AG10803 (cell line): ENCODE results near the gene IL15.

Source experiments
- DNase-seq: peaks from one replicate; pipeline ENCODE4 v3.0.0; 2010; ENCODE audit warnings: low read depth
- H3K4me3 ChIP-seq: 2 replicates; pipeline ENCODE4 v1.5.1; 2011; ENCODE audit warnings: mild to moderate bottlenecking, low read length, control low read depth
- CTCF ChIP-seq: conservative IDR thresholded peaks from 2 replicates; pipeline ENCODE4 v1.5.1; 2011; ENCODE audit warnings: mild to moderate bottlenecking, low read length, control low read depth, inconsistent platforms

IL15 gene

GRCh38 chr4:141657550-141658250 lies 21.3 kb downstream of the IL15 start:
- no peak for TF ChIP-seq CTCF
- H3K4me3 ChIP-seq, result no peak overlapping the region
- DNase-seq, result no peak

DNA sequence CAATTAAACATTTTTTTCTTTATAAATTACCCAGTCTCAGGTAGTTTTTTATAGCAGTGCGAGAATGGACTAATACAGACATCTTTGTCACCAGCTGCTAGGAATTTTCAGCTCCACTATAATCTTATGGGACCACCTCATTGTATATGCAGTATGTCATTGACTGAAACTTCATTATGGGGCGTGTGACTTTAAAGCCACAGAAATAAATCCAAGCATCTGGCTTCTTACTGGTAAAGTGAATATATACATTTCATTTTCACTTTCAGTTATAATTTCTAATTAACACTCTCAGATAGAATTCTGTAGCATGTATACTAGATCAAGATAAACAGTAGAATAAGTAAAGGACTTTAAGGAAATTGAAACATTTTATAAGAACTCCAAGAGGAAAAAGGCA lies 21.9 kb downstream of the IL15 start:
- no peak for DNase-seq
- no peak overlapping the region for H3K4me3 ChIP-seq
- TF ChIP-seq CTCF, result no peak

- no peak for TF ChIP-seq CTCF
- H3K4me3 ChIP-seq, result no peak overlapping the region
- DNase-seq, result no peak
Observed at GRCh38 chr4:141659539-141659938, 23.2 kb downstream of the IL15 start.

DNA sequence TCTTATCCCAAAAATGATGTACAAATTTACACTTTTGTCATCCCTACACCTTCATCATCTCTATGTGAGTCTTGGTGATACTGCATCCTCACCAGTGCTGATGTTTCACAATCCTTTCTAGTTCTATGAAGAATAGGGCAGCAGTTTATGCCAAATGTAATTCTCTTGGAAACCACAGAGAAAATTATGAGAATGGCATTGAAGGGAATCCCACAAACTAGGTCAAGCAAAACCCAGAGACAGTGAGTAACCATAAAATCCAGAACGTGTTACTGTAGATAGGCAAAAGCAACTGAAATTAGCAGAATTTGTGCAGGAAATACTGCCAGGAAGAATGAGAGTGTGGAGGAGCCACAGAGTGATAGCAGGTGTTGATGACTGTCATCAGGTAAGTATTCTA lies 24.5 kb downstream of the IL15 start:
- no peak for TF ChIP-seq CTCF
- peak; percentile 69 for DNase-seq
- no peak overlapping the region for H3K4me3 ChIP-seq

DNA sequence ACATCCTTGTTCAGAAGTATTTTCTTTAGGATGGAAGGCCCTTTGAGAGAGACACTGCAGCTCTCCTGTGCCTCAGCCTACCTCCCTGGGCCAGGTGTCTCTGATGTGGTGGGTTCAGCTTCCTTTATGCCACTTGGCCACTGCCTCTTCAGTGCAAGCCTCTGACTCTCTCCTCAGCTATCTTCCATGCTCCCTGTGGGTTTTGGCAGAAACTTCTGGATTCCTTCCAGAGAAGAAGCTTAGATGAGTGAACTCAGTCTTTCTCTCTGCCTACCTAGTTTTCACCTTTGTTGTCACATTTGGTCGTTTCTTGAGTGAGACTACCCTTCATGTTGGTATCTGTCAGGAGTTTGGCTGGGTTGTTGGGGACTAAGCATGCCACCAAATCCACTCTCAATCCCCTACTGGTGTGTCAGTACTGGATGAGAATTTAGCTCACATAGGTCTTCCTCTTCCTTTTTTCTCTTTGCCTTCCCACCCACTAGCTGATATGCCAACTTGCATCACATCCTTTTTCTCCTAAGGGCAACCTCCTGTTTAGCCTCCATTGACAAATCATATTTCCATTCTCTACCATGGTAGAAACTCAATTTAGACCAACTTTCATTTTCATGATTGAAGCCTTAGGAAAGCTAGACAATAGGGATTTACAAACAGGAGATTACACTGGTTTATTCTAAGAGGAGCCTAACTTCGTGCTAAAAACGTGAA lies 32.0 kb downstream of the IL15 start:
- peak; percentile 27 for DNase-seq
- TF ChIP-seq CTCF, result no peak
- H3K4me3 ChIP-seq, result no peak overlapping the region

- TF ChIP-seq CTCF, result no peak
- no peak overlapping the region for H3K4me3 ChIP-seq
- DNase-seq, result peak; percentile 57
Observed at GRCh38 chr4:141669501-141669900, 33.1 kb downstream of the IL15 start.

DNA sequence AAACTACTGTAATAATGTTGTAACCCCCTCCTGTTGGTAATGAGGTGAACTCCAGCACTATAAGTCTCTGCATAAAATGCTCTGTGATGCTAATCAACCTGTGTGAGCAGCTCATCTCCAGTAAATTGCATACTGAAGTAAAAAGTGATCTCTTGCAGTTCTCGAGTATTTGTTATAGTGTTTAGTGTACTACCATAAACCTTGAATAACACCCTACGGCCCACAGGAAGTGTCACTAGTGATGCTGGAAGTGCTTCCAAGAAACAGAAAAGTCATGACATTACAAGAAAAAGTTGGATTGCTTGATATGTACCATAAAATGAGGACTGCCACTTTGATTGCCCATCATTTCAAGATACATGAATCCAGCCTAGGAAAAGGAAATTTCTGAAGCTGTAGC lies 39.0 kb downstream of the IL15 start:
- H3K4me3 ChIP-seq, result no peak overlapping the region
- DNase-seq, result no peak
- TF ChIP-seq CTCF, result no peak
